GM12801 (cell line): Measurements from ENCODE around the gene B4GALT1.

Experiments used
- TF ChIP-seq, protein P1 (sequence below): IDR thresholded peaks from one replicate; pipeline ENCODE4 v1.5.1; 2011; ENCODE audit warnings: control low read depth; ENCODE audit not compliant: insufficient read length; ENCODE audit errors: extremely low read depth

Gene B4GALT1

DNA sequence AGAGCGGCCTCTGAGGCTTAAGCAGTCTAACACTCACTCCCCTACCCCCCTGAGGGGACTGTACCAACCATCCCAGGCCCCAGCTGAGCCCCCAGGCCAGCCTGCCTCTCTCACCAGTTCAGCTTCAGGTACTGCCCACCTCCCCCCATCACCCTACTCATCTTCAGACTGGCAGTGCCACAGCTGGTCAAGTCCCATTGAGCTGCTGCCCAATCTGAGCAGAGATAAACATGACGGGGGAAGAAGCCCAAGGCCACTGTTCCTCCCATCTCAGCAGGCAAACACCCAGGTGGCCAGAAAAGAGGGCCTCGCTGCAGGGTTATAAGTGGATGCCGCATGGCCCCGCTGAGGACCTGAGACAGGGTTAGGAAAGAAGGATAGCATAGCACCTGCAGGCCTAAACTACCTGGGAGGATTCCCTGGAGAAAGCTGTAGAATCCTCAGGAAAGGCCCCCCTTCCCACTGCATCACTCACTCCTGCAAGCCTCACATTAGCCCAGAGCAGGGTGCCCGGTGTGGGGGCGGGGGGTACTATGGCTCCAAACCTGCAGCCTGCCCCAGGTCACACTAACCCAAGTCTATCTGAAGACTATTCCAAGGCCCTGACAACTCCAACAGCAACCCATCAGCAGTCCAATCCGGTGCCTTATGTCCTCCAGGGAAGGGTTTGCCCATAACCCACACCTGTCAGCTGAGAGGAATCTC is 3.6 kb downstream of the B4GALT1 start:
- TF ChIP-seq, protein P1, sequence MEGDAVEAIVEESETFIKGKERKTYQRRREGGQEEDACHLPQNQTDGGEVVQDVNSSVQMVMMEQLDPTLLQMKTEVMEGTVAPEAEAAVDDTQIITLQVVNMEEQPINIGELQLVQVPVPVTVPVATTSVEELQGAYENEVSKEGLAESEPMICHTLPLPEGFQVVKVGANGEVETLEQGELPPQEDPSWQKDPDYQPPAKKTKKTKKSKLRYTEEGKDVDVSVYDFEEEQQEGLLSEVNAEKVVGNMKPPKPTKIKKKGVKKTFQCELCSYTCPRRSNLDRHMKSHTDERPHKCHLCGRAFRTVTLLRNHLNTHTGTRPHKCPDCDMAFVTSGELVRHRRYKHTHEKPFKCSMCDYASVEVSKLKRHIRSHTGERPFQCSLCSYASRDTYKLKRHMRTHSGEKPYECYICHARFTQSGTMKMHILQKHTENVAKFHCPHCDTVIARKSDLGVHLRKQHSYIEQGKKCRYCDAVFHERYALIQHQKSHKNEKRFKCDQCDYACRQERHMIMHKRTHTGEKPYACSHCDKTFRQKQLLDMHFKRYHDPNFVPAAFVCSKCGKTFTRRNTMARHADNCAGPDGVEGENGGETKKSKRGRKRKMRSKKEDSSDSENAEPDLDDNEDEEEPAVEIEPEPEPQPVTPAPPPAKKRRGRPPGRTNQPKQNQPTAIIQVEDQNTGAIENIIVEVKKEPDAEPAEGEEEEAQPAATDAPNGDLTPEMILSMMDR, result no peak

DNA sequence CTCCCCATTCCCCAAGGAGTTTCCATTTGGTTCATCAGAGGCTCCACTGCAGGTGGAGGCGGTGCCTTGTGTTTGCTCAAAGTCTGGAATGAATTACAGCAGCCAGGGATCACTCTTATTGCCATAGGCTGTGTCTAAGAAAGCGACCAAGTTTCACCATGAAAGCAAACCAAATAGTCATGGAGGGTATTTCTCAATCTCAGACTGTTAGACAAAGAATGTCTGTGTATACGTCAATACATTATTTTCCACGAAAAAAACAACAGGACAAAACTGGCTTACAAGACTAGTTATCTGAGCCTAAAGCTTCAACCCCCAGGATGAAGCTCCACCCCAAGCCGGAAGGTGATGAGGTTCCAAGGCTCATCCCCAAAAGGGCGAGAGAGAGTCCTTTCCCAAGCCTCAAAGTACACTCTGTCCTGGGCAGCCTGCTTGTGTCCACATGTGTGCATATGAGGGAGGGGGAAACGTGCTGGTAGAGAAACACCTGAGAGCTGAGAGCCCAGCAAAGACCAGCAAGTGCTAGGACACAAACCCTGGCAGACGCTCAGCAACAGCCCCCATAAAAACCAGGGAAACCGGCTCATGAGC is 4.3 kb downstream of the B4GALT1 start:
- TF ChIP-seq, protein P1, result no peak

DNA sequence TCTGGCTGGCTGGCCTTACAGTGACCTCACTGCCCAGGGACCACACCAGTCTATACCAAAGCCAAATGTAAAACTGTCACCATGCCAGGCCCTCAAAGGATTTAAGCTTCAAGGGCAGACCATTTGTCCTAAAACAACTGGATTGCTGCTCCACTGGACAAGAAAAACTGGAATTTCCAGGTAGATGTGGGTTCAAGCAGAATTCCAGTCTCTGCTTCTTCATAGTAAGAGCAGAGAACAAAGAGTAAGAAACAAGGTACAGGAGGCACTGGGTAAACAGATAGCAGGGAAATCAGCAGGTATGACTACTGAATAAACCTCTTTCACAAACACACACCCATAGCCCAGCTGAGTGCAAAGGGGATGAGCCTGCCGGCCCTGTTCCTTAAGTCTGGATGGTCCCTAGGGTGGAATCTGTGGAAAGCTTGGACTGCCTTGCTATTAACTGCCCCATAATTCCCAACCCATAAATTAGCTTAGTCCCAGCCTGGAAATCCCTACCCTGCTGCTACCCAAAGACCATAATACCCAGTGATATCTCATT is 5.5 kb downstream of the B4GALT1 start:
- TF ChIP-seq, protein P1, result no peak

- TF ChIP-seq, protein P1, result no peak
Observed at GRCh38 chr9:33161011-33161588, 6.0 kb downstream of the B4GALT1 start.

- TF ChIP-seq, protein P1, result no peak
Observed at GRCh38 chr9:33159777-33160127, 7.4 kb downstream of the B4GALT1 start.

DNA sequence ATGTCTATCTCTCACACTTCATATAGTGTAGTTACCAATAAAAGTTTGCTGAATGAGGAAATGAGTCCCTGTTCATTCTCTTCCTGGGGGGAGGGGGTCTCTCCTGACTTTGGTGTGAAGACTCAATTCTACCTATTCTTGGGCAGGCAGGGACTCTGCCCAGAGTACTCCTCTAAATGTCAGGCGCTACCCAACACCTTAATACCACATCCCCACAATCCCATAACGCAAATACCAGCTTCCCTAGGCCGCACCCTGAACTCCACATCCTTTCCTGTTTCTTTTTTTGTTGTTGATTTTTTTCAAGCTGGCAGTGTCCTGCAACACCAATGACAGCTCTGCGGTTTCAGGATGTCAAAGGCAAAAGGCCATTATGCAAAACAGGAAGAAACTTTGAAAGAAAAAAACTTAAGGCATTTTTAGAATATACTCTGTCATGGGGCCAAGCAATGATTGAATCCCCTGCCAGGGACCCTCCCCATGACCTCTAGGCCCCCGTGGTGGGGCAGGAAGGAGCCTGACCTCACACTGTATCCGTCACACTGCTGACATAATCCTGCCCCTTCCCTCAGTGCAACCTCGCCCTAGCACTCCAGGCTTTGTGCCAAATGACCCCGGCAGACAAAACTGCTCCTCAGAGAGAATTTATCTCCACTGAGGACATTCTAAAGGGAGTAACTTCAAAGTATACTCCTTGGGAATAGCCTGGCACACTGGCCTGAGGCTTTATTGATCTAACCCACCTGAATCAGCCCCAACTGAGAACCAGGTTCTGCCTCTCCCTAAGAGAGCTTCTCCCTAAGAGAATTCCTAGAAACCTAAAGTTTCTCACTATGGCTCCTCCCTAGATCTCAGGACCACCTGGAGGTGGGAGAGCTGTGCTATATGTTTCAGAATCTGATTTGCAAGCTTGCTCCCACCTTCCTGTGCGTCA is 8.0 kb downstream of the B4GALT1 start:
- TF ChIP-seq, protein P1, result no peak
